ENCODE data around the gene PALD1.

DNA sequence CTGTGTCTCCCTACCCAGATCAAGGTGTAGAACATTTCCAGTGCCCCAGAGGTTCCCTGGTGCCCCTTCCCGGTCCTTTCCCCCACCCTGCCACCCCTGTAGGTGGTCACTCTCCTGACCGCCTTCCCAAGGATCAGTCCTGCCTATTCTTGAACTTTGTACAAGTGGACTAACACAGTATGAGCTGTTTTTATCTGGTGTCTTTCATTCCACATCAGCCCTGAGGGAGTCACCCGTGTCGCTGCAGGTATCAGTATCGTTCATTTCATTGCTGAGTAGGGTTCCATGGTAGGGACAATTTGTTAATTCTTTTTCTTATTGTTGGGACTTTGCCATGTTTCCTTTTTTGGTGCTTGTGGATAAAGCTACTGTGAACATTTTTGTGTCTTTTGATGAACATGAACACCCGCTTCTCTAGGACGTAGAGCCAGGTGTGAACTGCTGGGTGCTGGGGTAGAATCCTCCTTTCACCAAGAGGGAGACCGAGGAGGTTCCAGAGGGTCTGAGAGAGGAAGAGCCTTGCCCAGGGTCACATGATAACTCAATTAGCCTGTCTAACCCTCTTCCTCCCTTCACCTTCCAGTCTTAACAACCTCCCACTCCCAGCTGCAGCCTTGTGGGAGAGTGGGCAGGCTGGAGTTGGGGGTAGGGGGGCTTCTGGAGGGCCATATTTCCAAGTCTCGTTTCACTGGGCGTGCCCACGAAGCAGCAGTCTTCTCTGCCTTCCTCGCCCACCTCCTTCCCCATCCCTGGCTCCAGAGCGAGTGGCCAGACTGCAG, 18.0 kb downstream of the PALD1 start:
- no peak for TF ChIP-seq EP300 (IDR thresholded peaks at IDR 0.05)
- TF ChIP-seq, protein P1, sequence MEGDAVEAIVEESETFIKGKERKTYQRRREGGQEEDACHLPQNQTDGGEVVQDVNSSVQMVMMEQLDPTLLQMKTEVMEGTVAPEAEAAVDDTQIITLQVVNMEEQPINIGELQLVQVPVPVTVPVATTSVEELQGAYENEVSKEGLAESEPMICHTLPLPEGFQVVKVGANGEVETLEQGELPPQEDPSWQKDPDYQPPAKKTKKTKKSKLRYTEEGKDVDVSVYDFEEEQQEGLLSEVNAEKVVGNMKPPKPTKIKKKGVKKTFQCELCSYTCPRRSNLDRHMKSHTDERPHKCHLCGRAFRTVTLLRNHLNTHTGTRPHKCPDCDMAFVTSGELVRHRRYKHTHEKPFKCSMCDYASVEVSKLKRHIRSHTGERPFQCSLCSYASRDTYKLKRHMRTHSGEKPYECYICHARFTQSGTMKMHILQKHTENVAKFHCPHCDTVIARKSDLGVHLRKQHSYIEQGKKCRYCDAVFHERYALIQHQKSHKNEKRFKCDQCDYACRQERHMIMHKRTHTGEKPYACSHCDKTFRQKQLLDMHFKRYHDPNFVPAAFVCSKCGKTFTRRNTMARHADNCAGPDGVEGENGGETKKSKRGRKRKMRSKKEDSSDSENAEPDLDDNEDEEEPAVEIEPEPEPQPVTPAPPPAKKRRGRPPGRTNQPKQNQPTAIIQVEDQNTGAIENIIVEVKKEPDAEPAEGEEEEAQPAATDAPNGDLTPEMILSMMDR (IDR thresholded peaks at IDR 0.05) = no peak
- TF ChIP-seq POLR2AphosphoS5 (IDR thresholded peaks at IDR 0.05) = no peak
- TF ChIP-seq POLR2A (IDR thresholded peaks at IDR 0.05; ENCODE audit: low read depth) = no peak

Measured in esophagus muscularis mucosa (tissue), 4 donors.